ENCODE measurements around the gene ADTRP. TPM values are rescaled to one million over a fixed set of nuclear protein-coding genes. Genes with fewer than 3 reads are reported as not detected.
A peak's percentile ranks its signal among the peaks of the same experiment; 100 is the strongest.

The ADTRP gene
- total RNA-seq, 1 donor from 2014 or later: 42.5 TPM

GRCh38 chr6:11702089-11702488 lies 76.5 kb downstream of the ADTRP start:
- TF ChIP-seq CTCF (IDR thresholded peaks at IDR 0.05): no peak
- peak in 1 of 2 donors; percentile 27 for ATAC-seq

GRCh38 chr6:11701573-11701972 lies 77.0 kb downstream of the ADTRP start:
- no peak overlapping the region for H3K27ac ChIP-seq
- intact Hi-C loops (cut with DNase I): no loop called here
- H3K4me1 ChIP-seq: no peaks in the 10 kb centered on the region
- H3K9me3 ChIP-seq: no peaks in the 10 kb centered on the region
- H3K27me3 ChIP-seq (ENCODE audit: low read depth): no peaks in the 10 kb centered on the region
- no peak overlapping the region for H3K4me3 ChIP-seq
- DNase-seq (no peak), ATAC-seq (no peak)
- TF ChIP-seq CTCF (IDR thresholded peaks at IDR 0.05): no peak
- no peaks in the 10 kb centered on the region for H3K36me3 ChIP-seq

More at GRCh38 chr6:11702089-11702488, 76.5 kb downstream of the ADTRP start:
- no peak overlapping the region for H3K4me3 ChIP-seq
- no peaks in the 10 kb centered on the region for H3K36me3 ChIP-seq
- intact Hi-C loops (cut with DNase I): no loop called here
- no peaks in the 10 kb centered on the region for H3K27me3 ChIP-seq (ENCODE audit: low read depth)
- DNase-seq: no peak
- no peak overlapping the region for H3K27ac ChIP-seq
- no peaks in the 10 kb centered on the region for H3K4me1 ChIP-seq
- H3K9me3 ChIP-seq: no peaks in the 10 kb centered on the region

- H3K9me3 ChIP-seq: no peaks in the 10 kb centered on the region
- H3K4me1 ChIP-seq: no peaks in the 10 kb centered on the region
- DNase-seq: no peak
- peak; percentile 45 for TF ChIP-seq CTCF (IDR thresholded peaks at IDR 0.05)
- H3K36me3 ChIP-seq: no peaks in the 10 kb centered on the region
- no peaks in the 10 kb centered on the region for H3K27me3 ChIP-seq (ENCODE audit: low read depth)
- ATAC-seq: no peak
- intact Hi-C loops (cut with DNase I): no loop called here
- H3K27ac ChIP-seq: no peak overlapping the region
- H3K4me3 ChIP-seq: no peak overlapping the region
Observed at GRCh38 chr6:11700118-11700718, 78.4 kb downstream of the ADTRP start.

- H3K27me3 ChIP-seq (ENCODE audit: low read depth): no peaks in the 10 kb centered on the region
- no peak for ATAC-seq
Observed at GRCh38 chr6:11699576-11699975, 79.0 kb downstream of the ADTRP start.

GRCh38 chr6:11692451-11693376 lies 85.9 kb downstream of the ADTRP start:
- no peaks in the 10 kb centered on the region for H3K27me3 ChIP-seq (ENCODE audit: low read depth)
- H3K27ac ChIP-seq: no peak overlapping the region
- no peaks in the 10 kb centered on the region for H3K9me3 ChIP-seq
- no peaks in the 10 kb centered on the region for H3K4me1 ChIP-seq
- DNase-seq (no peak), ATAC-seq (peak in 1 of 2 donors; percentile 35)
- H3K36me3 ChIP-seq: no peaks in the 10 kb centered on the region
- intact Hi-C loops (cut with DNase I): no loop called here
- no peak overlapping the region for H3K4me3 ChIP-seq
- TF ChIP-seq CTCF (IDR thresholded peaks at IDR 0.05): no peak

More at GRCh38 chr6:11699576-11699975, 79.0 kb downstream of the ADTRP start:
- H3K4me1 ChIP-seq: no peaks in the 10 kb centered on the region
- no peaks in the 10 kb centered on the region for H3K9me3 ChIP-seq
- no peaks in the 10 kb centered on the region for H3K36me3 ChIP-seq
- no peak overlapping the region for H3K4me3 ChIP-seq
- intact Hi-C loops (cut with DNase I): no loop called here
- DNase-seq: no peak
- no peak for TF ChIP-seq CTCF (IDR thresholded peaks at IDR 0.05)
- H3K27ac ChIP-seq: no peak overlapping the region
